Placental pericyte (primary cell): ENCODE data around the gene TMEM95. TPM values are rescaled to one million over a fixed set of nuclear protein-coding genes. Genes with fewer than 3 reads are reported as not detected.

Experiments
- small RNA-seq: library from RNA; depleted of rRNA; stranded (forward); fragments of <200 nt; gene quantifications from one replicate; pipeline ENCODE3, GENCODE V24; 2012; ENCODE audit warnings: low replicate concordance
- total RNA-seq: library from RNA; depleted of rRNA; stranded (reverse); fragments of >200 nt; gene quantifications from 2 replicates; pipeline ENCODE4 v1.2.3, GENCODE V29; 2012

TMEM95 gene, protein sequence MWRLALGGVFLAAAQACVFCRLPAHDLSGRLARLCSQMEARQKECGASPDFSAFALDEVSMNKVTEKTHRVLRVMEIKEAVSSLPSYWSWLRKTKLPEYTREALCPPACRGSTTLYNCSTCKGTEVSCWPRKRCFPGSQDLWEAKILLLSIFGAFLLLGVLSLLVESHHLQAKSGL
- not detected in 2 replicates for total RNA-seq

DNA sequence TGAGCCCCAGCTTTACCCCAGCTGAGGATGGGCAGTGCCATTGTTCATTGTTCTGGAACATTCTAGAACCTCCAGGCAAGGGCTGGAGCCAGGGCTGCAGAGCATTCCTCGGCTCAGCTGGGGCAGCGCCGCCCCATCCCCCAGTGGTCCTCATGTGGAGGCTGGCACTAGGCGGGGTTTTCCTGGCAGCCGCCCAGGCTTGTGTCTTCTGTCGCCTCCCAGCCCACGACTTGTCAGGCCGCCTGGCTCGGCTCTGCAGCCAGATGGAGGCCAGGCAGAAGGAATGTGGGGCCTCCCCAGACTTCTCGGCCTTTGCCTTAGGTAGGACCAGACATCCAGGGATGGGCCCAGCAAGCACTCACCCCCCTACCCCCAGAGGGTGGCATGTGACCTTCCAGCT lies at the start of gene TMEM95:
TSS of gene TMEM95 (plus strand) at position 104 of the 400 bp plus-strand sequence. CDS start at position 153, 49 bp downstream.

DNA sequence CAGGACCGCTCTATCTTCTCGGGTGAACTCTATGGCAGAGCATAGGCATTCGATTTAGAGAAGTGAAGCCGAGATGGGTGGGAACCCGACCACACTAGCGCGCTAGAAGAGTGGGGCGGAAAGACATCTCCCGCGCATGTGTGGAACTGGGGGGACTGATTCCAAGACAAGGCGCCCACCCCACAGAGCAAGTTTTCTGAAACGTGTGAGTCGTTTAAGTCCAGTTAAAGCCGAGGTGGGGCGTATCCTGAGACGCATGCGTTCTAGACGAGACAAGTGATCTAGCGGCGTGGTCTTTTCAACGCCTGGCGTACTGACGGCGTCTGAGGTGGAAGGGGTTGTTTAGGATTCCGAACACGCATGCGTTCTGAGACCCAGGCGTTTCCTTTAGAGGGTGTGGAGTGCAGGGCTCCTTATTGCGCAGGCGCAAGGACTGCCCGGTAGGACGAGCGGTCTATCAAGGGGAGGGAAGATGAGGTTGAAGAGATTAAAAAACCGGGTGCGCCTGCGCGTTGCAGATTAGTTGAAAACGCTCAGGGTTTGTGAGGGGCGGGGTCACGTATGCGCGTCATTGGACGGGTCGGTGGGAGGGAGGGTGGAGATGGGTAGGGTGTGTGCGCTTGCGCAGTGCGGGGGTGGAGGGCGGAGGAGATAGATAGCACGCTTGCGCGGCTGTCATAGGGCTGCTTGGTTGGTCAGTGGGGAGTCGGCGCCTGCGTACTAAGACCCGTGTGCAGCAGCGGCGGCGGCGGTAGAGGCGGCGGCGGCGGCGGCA lies 47.9 kb upstream of the TMEM95 start, which contains the start of gene EIF5A:
TSS of gene EIF5A (plus strand) at position 718 of the 775 bp plus-strand sequence. CDS start 2,008 bp downstream, outside the sequence.

DNA sequence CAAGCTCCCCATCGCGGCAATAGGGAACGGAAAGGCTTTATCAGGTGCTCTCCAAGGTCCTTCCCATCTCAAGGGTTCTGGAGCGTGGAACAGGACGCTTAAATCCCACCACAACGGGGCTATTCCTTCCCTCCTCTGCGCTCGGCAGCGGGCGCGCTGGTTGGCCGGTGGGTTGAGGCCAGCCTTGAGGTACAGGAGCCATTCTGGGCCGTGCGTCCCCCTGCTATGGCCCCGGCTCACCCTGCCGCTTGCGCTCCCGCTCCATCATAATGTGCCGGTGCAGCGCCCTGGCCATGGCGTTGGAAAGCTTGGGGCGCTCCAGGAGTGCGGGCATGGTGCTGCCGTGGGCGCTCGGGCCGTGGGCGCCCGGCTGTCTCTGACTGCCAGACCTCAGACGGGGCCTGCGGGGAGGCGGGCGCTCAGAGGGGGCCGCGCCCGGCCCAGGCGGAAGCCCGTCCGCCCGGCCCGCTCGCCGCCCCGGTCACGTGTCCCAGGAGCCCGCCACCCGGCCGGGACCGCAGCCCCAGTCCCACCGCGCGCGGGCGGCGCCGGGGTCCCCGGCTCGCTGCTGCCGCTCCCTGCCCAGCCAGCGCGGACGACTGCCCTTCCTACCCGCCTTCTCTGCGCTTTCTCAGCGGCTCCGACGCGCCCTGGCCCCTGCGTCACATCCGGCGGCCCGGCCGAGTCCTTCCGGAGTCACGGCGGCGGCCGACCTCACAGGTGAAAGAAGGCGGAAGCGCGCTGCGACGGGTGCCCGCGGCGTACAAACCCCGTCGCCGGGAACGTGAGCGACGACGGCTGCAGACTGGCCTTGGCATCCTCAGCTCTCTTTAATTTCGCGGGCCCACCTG lies 40.0 kb upstream of the TMEM95 start, which contains the start of gene GPS2:
TSS of gene GPS2 (minus strand) at position 642 of the 851 bp plus-strand sequence. CDS start at position 334, 308 bp downstream.

DNA sequence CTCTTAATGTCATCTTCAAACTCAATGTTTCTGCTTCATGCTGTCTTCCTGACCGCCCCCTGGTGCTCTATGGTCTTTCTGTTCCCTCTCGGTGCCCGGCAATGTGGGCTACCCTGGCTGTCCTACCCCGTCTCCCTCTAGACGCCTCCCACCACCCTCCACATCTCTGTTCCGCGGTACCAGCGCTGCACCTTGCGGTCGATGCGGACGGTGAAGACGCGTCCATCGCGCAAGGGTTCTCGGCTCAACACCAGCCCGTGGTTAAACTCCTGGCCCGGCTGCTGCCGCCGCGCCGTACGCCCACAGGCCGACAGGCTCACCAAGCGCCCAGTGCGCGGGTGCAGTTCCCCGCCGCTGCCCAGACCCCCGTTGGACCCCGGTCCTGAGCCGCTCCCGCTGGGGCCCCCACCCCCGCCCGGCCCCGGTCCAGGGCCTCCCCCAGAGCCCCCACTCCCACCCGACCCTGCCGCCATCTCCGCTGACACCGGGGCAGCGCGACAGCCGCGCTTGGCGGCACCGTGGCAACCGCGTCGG lies 26.0 kb upstream of the TMEM95 start, which contains the start of gene NEURL4:
TSS of gene NEURL4 (minus strand) at position 496 of the 534 bp plus-strand sequence. CDS start at position 473, 23 bp downstream.

DNA sequence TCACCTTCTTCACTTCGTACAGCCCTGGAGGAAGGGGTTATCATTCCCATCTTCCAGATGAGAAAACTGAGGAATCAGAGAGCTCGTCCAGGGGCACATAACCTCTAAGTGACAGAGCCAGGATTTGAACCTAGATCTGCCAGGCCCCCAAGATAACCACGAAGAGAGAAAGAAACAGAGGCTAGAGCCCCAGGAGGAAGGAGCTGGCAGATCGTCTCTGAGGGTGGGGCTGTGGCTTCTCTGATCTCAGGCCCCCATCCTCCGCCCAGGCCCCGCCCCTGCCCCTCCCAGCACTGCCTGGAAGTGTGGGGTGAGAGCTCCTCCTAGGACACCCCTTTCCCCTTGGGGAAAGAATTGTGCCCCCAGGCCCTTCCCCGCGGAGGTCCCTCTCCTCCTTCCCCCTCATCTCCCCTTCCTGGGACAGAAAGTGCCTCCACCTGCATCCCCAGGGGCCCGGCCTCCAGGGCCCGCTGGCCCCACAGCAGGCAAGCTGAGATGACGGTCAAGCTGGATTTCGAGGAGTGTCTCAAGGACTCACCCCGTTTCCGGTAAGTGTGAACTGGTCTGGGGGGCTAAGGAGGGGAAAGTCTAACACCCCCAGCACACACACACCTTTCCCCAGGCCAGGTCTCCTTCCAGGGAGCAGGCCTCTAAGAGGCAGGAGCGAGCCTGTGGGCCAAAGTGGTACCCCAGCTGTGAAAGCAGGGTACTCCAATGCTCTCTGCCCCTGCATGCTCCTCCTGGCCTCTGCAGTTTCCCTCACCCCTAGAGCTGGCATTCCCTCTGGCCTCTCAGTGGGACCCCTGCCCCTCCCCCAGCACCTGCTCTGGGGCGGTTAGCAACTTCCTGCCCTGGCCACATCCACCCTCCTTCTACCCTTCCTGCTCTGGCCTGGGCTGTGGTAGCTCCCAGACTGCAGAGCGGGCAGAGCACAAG lies 18.4 kb upstream of the TMEM95 start, which contains the start of gene ACAP1:
TSS of gene ACAP1 (plus strand) at position 290 of the 936 bp plus-strand sequence. CDS start at position 496, 206 bp downstream.

DNA sequence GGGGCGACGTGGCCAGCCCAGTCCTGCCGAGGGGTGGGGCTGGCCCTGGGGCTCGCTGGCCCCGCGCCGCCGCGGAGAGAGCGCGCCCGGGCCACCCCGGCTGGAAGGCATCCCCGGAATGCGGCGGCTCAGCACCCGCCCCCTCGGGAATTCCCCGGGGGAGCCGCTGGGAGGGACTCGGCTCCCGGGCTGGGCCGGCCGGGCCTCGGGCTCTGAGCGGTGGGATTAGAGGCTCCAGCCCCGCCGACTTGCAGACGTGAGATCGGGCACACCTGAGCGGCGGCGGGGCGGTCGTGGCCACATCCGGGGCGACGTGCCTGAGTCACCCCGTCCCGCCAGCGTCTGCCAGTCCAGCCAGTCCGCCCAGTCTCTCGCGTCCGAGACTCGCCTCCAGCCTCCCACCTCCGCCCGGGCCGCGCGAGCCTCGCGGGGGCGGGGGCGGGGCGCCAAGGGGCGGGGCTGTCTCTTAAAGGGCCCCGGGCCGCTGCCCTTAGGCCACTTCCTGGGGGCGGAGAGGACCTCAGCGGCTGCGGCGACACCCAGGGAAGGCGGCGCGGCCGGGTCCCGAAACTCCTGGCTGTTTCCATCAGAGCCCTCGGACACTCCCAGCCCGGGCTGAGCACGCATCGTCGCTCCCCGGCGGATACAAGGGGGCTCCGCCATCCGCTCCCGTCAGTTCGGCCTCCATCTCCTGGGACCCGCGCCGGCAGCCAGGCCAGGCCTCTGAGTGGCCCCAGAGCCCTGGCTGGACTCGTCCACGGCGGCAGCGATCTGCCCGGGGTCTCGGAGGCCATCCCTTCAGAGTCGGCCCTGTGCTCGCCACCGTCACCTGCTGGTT lies 3.1 kb upstream of the TMEM95 start, which contains the start of gene KCTD11:
TSS of gene KCTD11 (plus strand) at position 498 of the 838 bp plus-strand sequence.

DNA sequence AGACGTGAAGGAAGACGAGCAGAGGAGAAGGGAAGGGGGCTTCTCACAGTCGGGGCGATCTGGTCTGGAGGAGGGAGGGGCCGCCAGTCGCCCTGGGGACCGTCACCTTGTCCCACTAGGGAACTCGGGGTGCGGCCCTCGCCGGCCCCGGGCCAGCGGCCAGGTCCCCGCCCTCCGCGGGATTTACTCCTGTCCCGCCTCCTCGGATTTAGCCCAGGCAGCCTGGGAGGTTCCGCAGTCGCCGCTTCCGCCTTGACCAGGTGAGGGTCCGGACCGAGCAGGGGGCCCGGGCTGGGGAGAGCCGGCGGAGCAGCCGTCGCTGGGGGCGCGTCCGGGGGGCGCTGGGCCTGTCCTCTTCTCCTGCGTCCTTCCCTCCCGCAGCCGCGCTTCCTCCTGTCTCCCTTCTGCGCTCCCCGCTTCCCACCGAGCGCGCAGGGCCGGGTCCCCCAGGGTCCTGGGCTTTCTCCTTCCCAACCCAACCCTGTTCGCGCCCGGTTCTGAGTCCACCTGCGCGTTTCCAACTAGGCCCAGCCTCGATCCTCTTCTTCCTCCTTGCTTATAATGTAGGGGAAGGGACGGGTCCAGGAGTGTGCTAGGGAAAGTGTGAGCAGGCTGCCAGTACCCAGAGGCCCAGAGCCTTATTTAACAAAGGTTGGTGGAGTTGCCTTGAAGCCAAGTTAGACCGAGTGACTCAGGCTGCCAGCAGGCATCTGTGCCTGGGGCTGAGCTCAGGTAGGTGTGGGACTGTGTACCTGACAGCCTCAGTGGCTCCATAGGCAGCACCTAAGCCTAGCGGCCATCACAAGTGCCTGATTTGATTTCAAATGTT lies 26.1 kb downstream of the TMEM95 start, which contains the start of gene TNK1:
TSS of gene TNK1 (plus strand) at position 235 of the 829 bp plus-strand sequence. CDS start 1,838 bp downstream, outside the sequence.

DNA sequence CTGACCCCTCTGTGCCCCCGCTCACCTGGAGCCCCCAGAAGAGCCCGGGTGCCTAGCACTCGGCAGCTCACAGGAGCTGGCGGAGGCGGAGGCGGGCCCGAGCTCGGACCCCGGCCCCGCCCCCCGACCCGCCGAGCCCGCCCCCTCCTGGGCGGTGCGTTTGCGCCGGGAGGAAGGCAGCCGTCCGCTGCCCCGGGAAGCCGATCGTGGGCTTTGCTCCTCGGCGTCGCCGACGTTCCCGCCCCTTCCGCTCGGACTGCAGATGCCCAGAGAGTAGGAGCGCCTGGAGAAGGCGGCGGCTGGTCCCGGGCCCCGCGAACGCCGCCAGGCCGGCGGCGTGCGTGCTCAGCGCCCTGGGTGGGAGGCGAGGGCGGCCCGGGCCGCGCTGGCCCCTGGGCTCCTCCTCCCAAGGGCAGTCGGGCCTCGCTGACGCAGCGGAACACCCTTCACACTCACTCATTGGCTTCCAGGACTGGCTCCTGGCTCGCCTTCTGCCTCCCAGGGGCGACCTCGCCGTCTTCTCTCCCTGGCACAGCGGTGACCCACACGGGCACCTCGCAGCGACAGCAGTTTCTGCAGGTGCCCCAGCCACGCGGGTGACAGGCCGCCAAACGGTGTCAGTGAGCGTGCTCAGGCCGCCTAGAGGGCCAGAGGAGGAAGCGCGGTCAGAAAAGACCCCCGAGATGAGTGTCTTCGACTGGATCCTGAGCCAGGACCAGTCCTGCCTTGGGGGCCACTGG lies 39.7 kb downstream of the TMEM95 start, which contains the start of gene PLSCR3:
TSS of gene PLSCR3 (minus strand) at position 74 of the 740 bp plus-strand sequence. CDS start 415 bp downstream, outside the sequence.

DNA sequence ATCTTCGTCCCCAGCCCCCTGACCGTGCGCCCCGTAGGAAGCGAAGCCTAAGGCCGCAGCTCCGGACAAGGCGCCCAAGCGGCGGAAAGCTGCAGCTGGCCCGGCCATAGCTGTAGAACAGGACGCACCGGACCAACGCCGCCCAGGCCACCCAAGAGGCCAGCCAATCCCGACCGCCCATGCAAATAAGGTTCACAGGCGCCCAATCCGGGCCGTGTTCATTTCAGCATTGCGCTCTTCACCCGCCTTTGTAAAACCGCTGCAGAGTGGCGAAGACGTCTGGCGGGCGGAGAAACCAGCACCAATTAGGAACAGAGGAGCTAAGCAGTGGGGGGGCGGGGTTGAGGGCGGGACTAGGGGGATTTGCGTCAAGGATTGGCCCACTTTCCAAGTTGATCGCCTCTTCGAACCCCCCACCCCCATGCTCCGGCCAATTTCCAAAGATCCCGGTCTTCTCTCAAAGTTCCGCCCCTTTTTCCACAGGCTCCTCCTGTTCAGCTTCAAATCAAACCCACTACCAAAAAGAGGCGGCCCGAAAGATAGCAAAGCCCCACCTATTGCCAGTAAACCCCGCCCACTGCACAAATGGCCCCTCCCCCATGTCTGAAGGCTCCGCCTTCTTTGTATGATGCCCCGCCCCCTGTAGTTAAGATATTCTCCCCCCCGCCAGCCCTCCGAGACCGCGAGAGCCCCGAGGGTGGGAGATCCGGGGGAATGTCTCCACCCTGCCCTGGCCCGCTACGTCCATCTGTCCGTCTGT lies 49.2 kb downstream of the TMEM95 start, which contains the start of gene TMEM256:
TSS of gene TMEM256 (minus strand) at position 121 of the 760 bp plus-strand sequence. CDS start at position 108, 13 bp downstream.

Small RNAs within 50 kb of the gene (small RNA-seq; reads per million reads assigned to genes)
- gene AC026954.2: not detected

Other genes starting within 250 kb of the TMEM95 start
- not detected in 2 replicates for gene ASGR2, start 240.3 kb upstream of the TMEM95 start, total RNA-seq
- gene ASGR1, start 175.8 kb upstream of the TMEM95 start, total RNA-seq: 0.86 and 1.5 TPM in 2 replicates
- gene DLG4, start 135.3 kb upstream of the TMEM95 start, total RNA-seq: 17.7 and 22.3 TPM in 2 replicates
- 126 and 188 TPM in 2 replicates for gene ACADVL, start 135.2 kb upstream of the TMEM95 start, total RNA-seq
- gene DVL2, start 120.6 kb upstream of the TMEM95 start, total RNA-seq: 82.8 and 90.8 TPM in 2 replicates
- gene PHF23, start 115.7 kb upstream of the TMEM95 start, total RNA-seq: 46.1 and 64.1 TPM in 2 replicates
- gene GABARAP, start 112.7 kb upstream of the TMEM95 start, total RNA-seq: 124 and 548 TPM in 2 replicates
- 38.7 and 47.4 TPM in 2 replicates for gene CTDNEP1, start 103.4 kb upstream of the TMEM95 start, total RNA-seq
- 27.4 and 44.0 TPM in 2 replicates for gene ELP5, start 102.9 kb upstream of the TMEM95 start, total RNA-seq
- 2.6 and 7.4 TPM in 2 replicates for gene CLDN7, start 92.7 kb upstream of the TMEM95 start, total RNA-seq
- gene SLC2A4, start 73.4 kb upstream of the TMEM95 start, total RNA-seq: 0.22 TPM in 1 of 2 replicates, not detected in the other
- not detected in 2 replicates for gene YBX2, start 60.5 kb upstream of the TMEM95 start, total RNA-seq
- 599 and 1,060 TPM in 2 replicates for gene EIF5A, start 47.5 kb upstream of the TMEM95 start, total RNA-seq
- gene GPS2, start 39.8 kb upstream of the TMEM95 start, total RNA-seq: 52.5 and 65.7 TPM in 2 replicates
- gene NEURL4, start 25.8 kb upstream of the TMEM95 start, total RNA-seq: 22.1 and 25.2 TPM in 2 replicates
- 0.22 TPM in 1 of 2 replicates, not detected in the other for gene ACAP1, start 18.6 kb upstream of the TMEM95 start, total RNA-seq
- 7.2 and 7.7 TPM in 2 replicates for gene KCTD11, start 3.0 kb upstream of the TMEM95 start, total RNA-seq
- 0.22 TPM in 1 of 2 replicates, not detected in the other for gene TNK1, start 25.9 kb downstream of the TMEM95 start, total RNA-seq
- 23.6 and 28.1 TPM in 2 replicates for gene PLSCR3, start 39.4 kb downstream of the TMEM95 start, total RNA-seq
- gene TMEM256, start 48.9 kb downstream of the TMEM95 start, total RNA-seq: 33.3 and 54.4 TPM in 2 replicates
- gene NLGN2, start 52.7 kb downstream of the TMEM95 start, total RNA-seq: 5.2 and 5.7 TPM in 2 replicates
- not detected in 2 replicates for gene SPEM1, start 65.2 kb downstream of the TMEM95 start, total RNA-seq
- not detected in 2 replicates for gene SPEM2, start 70.5 kb downstream of the TMEM95 start, total RNA-seq
- gene SPEM3, start 73.7 kb downstream of the TMEM95 start, total RNA-seq: not detected in 2 replicates
- gene TMEM102, start 80.3 kb downstream of the TMEM95 start, total RNA-seq: 1.1 and 2.1 TPM in 2 replicates
- under 0.01 and 0.44 TPM in 2 replicates for gene FGF11, start 84.4 kb downstream of the TMEM95 start, total RNA-seq
- gene CHRNB1, start 89.9 kb downstream of the TMEM95 start, total RNA-seq: 2.9 and 3.3 TPM in 2 replicates
- 24.3 and 35.8 TPM in 2 replicates for gene ZBTB4, start 124.5 kb downstream of the TMEM95 start, total RNA-seq
- not detected in 2 replicates for gene SLC35G6, start 126.3 kb downstream of the TMEM95 start, total RNA-seq
- 75.7 and 125 TPM in 2 replicates for gene POLR2A, start 129.2 kb downstream of the TMEM95 start, total RNA-seq
- 10.2 and 10.7 TPM in 2 replicates for gene TNFSF12, start 193.9 kb downstream of the TMEM95 start, total RNA-seq
- 0.44 and 0.72 TPM in 2 replicates for gene TNFSF13, start 203.6 kb downstream of the TMEM95 start, total RNA-seq
- gene SENP3, start 206.8 kb downstream of the TMEM95 start, total RNA-seq: 56.9 and 109 TPM in 2 replicates
- gene CD68, start 224.5 kb downstream of the TMEM95 start, total RNA-seq: 16.9 and 20.6 TPM in 2 replicates
- 103 and 203 TPM in 2 replicates for gene MPDU1, start 228.7 kb downstream of the TMEM95 start, total RNA-seq
- 0.22 and 0.57 TPM in 2 replicates for gene SOX15, start 234.9 kb downstream of the TMEM95 start, total RNA-seq